Central memory CD4-positive, alpha-beta T cell (primary cell): ENCODE data around the gene DYSF.

Experiments used
- DNase-seq: peaks from one replicate; pipeline ENCODE4 v3.0.0; 2022

DYSF gene

DNA sequence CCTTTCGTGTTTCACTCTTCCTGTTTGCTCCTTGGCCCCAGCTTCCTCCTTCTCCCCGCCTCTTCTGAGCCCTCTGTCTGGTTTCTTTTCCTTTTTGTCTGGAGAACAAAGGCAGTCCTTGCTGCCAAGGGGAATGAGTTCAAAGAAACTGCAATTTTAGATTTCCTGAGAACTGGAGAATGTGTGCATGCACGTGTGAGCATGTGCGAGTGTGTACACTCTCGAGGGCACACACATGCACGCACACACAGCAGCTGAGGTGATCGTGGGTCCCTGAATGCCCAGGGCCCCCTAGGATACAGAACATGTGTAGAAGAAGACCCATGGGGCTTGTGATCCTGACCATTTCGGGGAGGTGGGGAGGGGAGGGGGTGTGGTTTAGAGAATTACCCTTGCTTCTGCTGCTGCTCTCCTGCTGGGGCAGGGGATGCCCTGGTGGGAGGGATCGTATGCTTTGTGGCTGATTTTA, 151.8 kb downstream of the DYSF start:
- no peak for DNase-seq

DNA sequence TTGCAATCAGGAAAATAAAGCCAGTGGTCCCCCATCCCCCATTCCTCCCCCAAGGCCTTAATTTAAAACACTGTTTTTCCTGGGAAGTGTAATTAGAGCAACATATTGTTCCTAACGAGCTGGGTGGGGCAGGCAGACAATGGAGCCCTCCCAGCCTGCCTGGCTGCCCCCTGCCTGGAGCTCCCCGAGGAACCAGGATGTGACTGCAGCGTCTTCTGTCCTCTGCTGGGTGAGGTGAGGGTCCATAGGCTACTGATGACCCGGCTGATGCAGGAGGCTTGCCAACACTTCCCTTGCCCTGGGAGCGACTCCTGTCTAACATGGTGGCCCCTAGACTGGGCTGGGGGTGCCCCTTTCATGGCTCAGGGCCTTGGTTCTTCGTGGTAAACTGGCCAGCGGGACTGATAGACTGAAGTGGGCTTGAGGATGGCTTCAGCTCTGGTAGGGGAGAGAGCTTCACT, 152.4 kb downstream of the DYSF start:
- no peak for DNase-seq

DNA sequence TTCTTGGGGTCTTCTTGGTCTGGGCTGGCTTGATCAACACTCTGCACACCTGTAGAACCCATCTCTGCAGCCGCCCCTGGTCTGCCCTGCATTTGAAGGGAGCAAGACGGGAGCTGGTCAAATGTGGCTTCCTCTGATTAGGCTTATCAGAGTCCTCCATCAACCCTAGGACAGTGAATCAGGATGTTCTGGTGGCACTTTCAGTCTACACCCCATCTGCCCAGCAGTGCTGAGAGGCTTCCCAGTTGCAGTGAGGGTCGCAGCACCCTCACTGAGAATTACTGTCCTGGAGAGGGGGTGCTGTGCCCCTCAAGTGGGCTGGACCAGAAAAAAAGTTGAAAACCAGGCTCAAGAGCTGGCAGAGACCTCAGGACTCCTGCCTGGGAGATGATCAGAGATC, 152.9 kb downstream of the DYSF start:
- DNase-seq: no peak

DNA sequence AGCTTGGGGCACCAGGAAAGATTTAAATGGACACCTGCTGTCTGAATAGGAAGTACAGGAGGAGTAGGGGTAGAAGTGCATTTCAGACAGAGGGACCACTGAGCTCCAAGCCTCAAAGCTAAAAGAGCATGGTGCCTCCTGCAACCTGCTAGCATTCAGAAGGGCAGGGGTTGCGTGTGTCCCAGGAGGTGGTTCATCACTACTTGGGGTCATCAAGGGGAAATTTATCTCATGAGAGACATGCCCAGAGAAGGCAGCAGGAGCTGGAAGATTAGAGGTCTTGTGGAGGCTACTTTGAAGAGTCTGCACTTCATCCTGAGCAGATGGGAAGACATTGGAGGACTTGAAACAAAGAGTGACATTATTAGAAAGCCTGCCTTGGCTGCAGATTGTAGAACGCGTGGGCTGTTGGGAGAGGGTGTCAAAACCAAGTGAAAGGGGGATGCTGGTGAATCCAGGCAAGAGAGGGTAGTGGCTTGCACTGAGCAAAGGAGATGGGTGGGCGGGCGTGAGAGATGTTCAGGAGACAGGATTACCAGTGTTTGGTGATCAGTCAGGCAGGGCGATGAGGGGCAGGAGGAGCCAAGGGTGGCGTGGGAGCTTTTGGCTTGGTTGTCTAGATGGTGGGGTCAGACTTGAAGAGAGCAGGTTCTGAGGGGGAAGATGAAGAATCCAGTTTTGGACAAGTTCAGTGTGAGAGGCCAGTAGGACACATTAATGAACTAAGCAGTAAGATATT, 154.0 kb downstream of the DYSF start:
- DNase-seq: no peak

DNA sequence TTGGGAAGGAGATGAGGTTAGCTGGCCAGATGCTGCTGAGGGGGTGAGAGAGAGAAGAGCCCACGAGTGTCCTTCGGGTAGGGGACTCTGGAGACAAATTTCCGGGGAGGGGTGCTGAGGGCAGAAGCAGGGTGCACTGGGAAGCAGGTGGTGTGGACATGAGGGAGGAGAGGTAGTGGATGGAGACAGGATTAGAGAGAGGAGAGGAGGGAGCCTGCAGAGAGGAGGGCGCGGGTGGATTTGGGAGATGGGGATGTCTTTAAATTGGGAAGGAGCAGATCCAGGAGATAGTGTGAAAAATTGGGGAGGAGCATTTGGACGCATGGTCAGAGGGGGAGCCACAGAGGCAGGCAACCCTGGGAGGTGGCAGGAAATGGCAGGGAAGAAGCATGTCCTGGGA, 154.7 kb downstream of the DYSF start:
- DNase-seq: no peak

DNA sequence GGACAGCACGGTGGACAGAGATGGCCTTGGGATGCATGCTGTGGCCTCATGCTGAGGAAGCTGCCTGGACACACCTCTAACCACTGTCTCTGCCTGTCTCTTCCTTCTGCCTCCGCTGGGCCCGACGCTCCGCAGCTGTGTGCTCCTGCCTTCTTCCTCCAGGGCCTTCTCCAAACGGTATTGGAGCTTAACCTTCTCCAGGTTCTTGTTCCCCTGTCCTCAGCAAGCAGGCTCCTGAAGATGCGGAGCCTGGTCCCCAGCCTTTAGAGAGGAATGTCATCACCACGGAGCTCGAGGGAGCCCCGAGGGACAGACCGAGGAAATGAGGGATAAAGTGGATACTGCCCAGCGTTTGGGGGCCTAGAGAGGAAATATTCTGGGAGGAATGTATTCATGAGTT, 155.1 kb downstream of the DYSF start:
- DNase-seq: no peak

DNA sequence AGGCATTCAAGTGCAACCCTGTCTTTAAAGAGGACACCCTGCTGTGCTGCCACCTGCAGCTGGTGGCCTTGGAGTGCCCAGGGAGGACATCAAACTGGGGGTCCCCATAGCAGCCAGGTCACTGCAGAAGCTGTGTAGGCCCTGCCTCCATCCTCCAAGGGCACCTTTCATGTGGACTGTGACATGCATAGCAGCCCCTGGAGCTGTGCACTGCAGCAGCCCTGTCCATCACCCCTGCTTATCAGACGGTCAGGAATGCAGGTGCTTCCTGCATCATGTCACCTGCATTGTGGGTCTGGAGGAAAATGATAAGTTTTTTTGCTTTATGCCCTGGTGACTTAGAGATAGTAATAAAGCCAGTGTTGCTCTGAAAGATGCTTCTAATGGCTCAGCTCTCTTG, 155.7 kb downstream of the DYSF start:
- no peak for DNase-seq

DNA sequence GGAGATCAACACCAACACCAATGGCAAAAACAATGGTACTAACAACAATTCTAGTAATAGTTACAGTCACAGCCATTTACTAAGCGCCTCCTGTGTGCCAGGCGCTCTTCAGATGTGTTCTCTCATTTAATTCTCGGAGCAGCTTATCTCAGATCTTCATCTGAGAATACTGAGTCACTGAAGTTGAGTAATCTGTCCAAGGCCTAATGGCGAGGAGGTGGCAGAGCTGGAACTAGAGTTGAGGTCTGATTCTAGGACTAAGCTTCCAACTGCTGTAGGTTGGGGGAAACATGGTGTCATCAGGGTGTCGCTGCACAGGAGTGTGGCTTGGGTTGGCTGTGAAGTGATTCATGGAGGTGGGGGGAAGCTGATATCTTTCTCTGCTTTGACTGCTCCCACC, 156.1 kb downstream of the DYSF start:
- DNase-seq: no peak

DNA sequence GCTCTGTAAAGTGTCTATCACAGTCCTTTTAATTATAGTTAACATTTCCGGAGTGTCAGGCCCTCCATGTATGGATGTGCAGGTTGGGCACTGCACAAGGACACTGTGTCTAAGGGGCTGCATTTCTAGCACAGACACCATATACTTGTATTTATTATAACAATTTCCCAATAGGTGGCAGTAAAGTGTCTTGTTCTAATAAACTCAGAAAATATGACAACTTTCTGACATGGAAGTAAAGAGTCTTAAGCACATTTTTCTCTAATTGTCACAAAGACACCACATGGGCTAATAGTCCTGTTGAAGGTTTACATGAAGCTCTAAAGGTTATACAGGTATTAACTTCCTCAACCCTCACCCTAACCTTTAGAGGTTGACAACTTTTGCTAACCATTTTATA, 156.6 kb downstream of the DYSF start:
- no peak for DNase-seq

DNA sequence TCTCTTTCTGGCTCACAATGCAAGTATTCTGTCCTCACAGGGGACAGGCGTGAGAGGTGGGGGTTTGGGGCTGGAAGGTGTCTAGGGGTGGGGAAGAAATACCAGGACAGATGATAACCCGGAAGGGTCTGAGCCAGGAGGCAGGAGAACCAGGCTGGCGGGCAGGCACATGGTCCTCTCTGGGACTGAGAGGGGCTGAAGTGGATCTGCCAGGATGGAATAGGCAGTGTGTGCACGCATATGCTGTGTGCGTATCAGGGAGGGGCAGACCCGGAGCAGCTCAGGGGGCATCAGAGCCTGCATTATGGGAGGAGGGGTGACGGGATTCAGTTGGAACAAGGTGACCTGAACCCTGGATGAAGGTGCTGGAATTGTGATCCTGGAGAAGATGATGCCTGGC, 157.3 kb downstream of the DYSF start:
- DNase-seq: no peak

DNA sequence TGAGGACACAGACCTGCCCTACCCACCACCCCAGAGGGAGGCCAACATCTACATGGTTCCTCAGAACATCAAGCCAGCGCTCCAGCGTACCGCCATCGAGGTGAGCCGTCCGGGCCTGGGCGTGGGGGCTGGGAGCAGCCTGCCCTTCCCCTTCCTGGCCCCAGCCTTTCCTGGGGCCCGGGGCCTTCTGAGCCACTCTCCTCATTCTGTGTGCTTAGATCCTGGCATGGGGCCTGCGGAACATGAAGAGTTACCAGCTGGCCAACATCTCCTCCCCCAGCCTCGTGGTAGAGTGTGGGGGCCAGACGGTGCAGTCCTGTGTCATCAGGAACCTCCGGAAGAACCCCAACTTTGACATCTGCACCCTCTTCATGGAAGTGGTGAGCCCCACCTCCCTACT, 157.9 kb downstream of the DYSF start:
- DNase-seq: no peak

DNA sequence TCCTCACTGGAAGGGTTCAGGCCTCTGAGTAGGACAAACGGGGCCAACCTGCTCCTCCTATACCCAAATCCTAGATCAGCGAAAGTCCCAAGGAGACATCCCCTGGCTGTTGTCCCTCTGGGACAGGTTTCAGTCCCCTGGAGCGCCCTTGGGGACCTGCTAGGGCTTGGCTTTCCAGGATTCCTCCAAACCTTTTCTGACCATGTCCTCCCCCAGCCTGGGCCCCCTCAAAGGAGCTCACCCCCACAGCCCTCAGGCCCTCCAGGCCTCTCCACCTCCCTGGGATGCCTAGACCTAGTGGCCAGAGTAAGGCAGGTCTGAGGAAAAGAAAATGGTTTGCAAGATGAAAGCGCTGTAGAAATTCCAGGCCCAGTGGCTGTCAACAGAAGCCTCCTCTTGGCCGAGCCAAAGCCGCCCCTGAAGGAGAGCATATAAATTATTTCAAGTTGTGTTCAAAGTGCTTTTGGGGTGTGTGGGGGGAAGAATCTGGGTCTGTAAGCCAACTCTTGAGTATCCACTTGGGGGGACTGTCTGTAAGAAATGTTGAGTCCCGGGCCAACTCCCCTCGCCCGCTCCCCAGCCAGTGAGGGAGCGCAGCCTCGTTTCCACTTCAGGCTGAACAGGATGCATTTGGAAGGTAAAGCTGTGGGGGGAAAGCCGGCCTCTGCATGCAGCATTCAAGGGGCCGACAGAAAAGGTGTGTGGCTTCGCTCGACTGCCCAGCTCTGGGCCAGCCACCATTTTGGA, 158.6 kb downstream of the DYSF start:
- no peak for DNase-seq

DNA sequence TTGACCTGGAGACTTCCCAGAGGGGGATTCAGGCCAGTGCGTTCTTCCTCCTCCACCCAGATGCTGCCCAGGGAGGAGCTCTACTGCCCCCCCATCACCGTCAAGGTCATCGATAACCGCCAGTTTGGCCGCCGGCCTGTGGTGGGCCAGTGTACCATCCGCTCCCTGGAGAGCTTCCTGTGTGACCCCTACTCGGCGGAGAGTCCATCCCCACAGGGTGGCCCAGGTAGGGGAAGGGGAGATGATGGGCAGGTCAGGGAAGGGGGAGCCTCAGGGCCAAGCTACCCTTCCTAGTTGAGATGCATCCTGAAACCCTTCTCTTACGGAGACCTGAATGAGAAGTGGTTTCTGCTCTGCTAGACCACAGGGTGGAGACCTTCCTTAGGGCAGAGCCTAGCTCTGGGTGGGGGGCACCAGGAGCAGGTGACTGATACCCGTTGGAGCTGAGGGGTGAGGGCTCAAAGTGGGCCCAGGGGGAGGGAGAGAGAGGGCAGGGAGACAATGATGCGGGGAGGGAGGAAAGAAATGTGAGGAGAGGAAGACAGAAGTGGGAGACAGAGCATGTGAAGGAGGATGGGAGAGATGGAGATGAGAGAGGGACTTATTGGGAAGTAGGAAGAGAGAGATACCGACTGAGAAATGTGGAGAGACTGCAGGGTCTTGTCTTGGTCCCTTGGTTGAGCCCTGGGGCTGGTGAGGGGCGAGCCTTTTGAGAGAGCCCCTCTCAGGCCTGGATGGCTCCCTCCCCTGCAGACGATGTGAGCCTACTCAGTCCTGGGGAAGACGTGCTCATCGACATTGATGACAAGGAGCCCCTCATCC, 159.4 kb downstream of the DYSF start:
- DNase-seq: no peak

DNA sequence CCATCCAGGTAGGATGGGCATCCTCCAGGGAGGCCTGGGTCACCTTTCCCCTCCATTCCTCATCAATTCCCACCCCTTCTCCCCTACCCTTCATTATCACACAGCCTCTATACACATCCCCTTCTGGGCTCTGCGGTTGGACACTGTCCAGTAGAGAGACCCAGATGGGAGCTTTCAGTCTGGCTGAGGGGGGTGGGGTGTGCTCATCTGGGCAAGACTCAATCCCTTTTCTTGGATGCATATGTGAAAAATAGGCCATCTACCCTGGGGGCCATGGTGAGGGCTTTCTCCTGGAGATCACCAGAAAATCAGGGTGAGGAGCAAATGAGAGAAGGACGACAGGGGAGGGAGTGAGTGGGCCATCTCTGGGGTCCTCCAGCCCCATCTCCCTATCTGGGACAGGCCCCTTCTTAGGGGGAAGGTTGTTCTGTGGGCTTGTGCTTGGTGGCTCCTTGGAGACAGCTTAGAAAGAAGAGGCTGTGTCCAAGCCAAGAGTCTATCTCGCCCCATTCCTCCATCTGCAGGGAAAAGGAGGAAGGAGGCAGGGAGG, 160.1 kb downstream of the DYSF start:
- no peak for DNase-seq

DNA sequence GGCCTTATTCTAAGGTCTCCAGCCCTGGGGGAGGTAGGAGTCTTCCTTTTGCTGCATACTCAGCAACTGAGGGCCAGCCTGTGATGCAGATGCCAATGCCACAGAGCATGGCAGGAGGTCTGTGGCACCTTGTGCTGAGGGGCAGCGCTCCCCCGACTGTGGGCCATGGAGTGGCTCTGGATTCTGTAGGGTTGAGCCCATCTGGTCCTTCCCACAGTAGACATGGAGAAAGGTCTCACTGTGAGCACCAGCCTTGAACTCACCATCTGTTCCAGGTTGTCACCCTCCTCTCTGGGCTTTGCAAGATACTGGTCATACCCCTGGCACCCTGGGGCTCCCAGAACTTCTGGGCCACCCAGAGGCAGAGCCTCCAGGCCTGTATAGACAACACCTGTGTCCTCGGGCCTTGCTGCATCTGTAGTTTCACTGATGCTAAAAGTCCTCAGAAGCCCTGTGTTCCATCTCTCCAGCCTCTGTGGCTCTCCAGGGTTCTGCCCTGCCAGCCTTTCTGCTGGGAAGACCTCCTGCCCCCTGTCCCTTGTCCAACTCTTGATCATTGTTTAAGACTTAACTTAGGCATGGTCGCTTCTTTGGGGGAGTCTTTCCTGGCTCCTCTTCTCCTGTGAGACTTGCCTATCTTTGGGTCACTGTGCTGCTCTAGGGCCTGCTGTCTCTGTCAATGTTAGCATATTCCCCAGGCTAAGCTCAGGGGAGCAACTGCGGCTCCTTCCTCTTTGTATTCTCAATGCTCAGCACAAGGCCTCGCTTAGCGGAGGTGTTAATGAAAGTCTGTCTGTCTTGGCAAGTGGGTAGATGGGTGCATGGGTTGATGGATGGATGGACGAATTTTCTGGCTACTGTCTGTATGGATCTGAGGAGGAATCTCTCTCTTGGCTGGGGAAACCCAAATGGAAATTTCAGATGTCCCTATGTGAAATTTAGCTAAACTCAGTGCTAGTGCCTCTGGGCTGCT, 160.9 kb downstream of the DYSF start:
- no peak for DNase-seq

DNA sequence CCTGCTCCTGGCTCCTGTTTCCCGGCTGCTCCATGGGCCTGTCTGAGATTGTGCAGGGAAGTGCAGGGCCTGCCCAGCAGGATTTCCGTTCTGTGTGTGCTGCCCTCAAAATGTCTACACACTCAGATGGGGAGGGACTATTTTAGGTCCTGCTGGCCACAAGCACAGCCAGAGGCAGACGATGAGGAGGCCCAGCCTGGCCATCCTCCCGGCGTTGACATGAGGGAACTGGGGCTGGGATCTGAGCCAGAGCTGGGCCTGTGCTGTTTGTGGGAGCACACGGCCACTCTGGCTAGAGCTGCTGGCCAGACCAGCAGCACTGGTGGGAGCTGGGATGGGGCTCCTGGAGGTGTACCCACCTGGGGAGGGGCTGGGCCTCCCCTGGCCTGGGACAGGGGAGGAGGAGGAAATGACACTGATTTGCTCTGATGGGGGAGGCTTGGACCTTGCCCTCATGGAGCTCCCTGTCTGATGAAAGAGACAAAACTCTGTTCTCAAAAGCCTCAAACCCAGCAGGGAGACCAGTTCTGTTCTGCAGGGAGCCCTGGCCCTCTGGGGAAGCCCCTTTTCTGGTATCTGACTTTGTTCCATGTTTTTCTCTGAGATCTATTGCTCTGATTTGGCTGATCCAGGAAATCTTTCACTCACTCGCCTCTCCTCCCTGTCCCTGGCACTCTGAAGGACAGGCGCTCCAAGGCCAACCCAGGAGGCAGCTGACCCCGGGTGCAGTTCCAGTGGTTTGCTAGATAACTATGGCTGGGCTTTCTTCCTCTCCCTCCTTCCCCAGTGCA, 161.8 kb downstream of the DYSF start:
- no peak for DNase-seq

DNA sequence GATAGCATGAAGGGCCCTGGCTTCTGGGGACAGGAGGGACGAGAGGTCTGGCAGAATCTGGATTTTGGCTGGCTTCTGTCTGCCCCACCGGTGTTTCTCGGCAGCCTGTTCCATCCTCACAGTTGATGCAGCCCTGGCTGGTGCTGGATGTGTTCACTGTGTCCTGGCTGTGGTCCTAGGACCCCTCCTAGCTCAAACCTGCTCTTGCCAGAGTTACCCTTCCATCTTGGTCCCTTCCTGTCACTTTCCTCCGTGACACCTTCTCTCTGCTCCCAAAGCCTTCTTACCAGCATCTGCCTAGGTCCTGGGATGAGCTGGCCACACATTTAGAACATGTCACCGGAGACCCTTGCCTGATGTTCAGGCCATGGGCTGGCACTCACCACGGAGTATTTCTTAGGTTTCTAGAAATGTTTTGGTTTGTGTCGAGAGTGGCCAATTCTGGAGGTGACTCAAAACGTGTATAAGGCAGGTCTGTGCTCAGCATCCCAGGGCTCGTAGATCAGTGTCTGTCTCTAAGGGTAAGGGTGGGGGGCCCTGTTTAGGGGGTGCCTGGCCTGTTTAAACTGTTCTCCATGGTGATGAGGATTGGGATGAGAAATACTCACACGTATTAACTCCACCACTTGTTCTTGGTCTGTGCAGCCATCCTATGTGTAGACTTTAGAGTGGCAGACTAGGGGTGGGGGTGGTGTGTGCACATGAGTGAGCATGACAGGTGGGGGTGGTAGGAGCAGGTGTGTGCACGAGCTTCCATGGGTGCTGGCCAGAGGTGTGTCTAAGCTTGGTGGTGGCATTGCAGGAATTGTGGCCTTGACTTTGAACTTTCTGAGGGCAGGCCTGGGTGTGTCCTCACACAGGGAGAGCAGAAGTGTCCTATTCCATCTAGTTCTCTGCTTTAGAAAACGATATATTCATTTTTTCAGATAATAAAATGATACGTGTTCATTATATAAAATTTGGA, 162.7 kb downstream of the DYSF start:
- DNase-seq: no peak

DNA sequence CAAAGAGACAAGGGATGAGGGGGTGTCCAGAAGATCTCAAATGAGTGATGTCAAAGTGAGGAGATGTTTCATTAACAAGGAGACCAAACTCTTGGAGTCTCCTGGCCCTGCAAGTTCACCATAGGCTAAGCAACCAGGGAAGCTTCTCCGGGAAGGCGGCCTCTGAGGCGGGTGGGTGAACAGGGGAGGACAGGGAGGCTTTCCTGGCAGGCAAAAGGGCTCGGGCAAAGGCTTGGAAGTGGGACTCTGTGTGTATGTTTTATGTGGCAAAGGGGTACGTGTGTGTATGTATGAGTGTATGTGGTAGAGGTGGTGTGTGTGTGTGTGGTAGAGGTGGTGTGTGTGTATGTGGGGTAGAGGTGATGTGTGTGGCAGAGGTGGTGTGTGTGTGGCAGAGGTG, 163.9 kb downstream of the DYSF start:
- no peak for DNase-seq

DNA sequence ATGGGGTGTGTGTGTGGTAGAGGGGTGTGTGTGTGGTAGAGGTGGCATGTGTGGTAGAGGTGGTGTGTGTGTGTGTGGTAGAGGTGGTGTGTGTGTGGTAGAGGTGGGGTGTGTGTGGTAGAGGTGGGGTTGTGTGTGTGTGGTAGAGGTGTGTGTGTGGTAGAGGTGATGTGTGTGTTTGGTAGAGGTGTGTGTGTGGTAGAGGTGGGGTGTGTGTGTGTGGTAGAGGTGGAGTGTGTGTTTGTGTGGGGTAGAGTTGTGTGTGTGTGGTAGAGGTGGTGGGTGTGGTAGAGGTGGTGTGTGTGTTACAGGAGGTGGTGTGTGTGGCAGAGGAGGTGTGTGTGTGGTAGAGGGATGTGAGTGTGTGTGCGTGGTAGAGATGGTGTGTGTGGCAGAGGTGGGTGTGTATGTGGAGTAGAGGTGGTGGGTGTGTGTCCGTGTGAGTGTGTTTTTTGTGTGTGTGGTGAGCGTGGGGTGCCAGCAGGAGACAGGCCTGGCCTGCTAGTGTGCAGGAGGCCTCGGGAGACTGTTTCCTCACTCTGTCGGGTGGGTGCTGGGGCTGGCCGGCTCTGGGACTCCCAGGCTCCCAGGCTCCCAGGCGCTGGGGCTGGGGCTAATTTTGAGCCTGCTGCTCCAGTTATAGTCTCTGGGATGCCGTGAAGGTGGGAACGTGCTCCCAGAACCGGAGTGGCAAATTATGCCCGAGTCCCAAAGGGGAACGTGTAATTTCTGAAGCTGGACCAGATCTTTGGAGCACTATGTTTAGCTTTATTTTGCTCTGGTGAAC, 165.2 kb downstream of the DYSF start:
- DNase-seq: no peak
